PC-3 (cell line): ENCODE measurements around the gene SV2C.

ENCODE experiments used
- CTCF ChIP-seq: fragments of 300-600 bp; sonication (generic); conservative IDR thresholded peaks from 2 replicates; pipeline ENCODE4 v1.5.1; 2017; ENCODE audit warnings: antibody characterized with exemption, low read depth, mild to moderate bottlenecking, low read length
- EZH2 ChIP-seq: fragments of 300-600 bp; sonication (generic); IDR thresholded peaks from one replicate; pipeline ENCODE4 v1.6.1; 2017; ENCODE audit warnings: antibody characterized with exemption, mild to moderate bottlenecking, low read length; ENCODE audit not compliant: unreplicated experiment

DNA sequence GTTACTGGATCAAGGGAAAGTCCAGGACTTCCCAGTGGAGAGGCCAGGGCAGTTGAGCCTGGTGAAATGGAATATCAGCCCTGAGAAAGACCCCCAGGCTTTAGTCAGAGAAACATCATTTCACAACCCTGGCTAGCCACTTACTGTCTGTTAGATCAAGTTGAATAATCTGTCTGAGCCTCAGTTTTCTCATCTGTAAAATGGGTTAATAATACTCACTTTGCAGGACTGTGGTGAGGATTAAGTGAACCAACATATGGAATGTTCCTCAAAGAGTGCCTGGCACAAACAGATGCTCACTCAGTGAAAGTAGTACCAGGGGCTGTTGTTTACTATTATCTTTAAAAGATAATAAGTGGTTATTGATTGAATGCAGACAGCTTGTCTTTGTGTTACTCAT is 110.5 kb downstream of the SV2C start:
- TF ChIP-seq CTCF (no peak), EZH2 (no peak)
